ENCODE measurements around the gene AKAP7.

GRCh38 chr6:131173680-131174079 lies 38.4 kb downstream of the AKAP7 start:
- no peak for TF ChIP-seq EP300 (IDR thresholded peaks at IDR 0.05)
- TF ChIP-seq SMC3 (IDR thresholded peaks at IDR 0.05) = no peak
- TF ChIP-seq HEYL (CRISPR knock-in tag; IDR thresholded peaks at IDR 0.05) = no peak
- TF ChIP-seq KDM1A (IDR thresholded peaks at IDR 0.05; ENCODE audit: low read depth) = no peak
- TF ChIP-seq E2F6 (IDR thresholded peaks at IDR 0.05; ENCODE audit: borderline replicate concordance, low read depth) = no peak
- no peak for TF ChIP-seq CTCF (IDR thresholded peaks at IDR 0.05)
- no peak for TF ChIP-seq JUN (IDR thresholded peaks at IDR 0.05)
- no peak for TF ChIP-seq CHD2 (IDR thresholded peaks at IDR 0.05; ENCODE audit: low read length, partially characterized antibody)
- TF ChIP-seq, protein P1, sequence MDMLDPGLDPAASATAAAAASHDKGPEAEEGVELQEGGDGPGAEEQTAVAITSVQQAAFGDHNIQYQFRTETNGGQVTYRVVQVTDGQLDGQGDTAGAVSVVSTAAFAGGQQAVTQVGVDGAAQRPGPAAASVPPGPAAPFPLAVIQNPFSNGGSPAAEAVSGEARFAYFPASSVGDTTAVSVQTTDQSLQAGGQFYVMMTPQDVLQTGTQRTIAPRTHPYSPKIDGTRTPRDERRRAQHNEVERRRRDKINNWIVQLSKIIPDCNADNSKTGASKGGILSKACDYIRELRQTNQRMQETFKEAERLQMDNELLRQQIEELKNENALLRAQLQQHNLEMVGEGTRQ (IDR thresholded peaks at IDR 0.05) = no peak
